RCC 7860 (cell line): ENCODE measurements around the gene DIRAS2.

Experiments
- DNase-seq: peaks from one replicate; pipeline ENCODE4 v3.0.0-alpha.2; 2015; ENCODE audit warnings: low spot score
- FAIRE-seq: peaks from 2 replicates; lab custom pipeline; 2012; peaks lifted over from hg19 to GRCh38; lab: Jason Lieb, UNC

DIRAS2 gene

GRCh38 chr9:90613502-90613901 is 29.1 kb downstream of the DIRAS2 start:
- no peak for FAIRE-seq
- DNase-seq, result no peak

GRCh38 chr9:90612957-90613356 is 29.7 kb downstream of the DIRAS2 start:
- FAIRE-seq, result no peak
- DNase-seq, result no peak

GRCh38 chr9:90611568-90611967 is 31.1 kb downstream of the DIRAS2 start:
- DNase-seq (no peak), FAIRE-seq (no peak)

GRCh38 chr9:90611121-90611520 is 31.5 kb downstream of the DIRAS2 start:
- no peak for DNase-seq
- no peak for FAIRE-seq

- DNase-seq (peak; percentile 45), FAIRE-seq (peak; percentile 88)
These were observed 34.7 kb downstream of the DIRAS2 start for GRCh38 chr9:90607701-90608516.

- no peak for FAIRE-seq
- DNase-seq, result no peak
These were observed 42.6 kb downstream of the DIRAS2 start for GRCh38 chr9:90600029-90600428.

- DNase-seq (no peak), FAIRE-seq (no peak)
These were observed 44.4 kb downstream of the DIRAS2 start for GRCh38 chr9:90598191-90598590.

- DNase-seq (no peak), FAIRE-seq (no peak)
These were observed 49.0 kb downstream of the DIRAS2 start for GRCh38 chr9:90593646-90594045.

GRCh38 chr9:90580576-90580975 is 62.0 kb downstream of the DIRAS2 start:
- FAIRE-seq, result no peak
- DNase-seq, result no peak

GRCh38 chr9:90579181-90579580 is 63.4 kb downstream of the DIRAS2 start:
- DNase-seq, result no peak
- no peak for FAIRE-seq

- DNase-seq (no peak), FAIRE-seq (no peak)
These were observed 64.4 kb downstream of the DIRAS2 start for GRCh38 chr9:90578126-90578815.

GRCh38 chr9:90569511-90569910 is 73.1 kb downstream of the DIRAS2 start:
- no peak for DNase-seq
- FAIRE-seq, result no peak

- no peak for DNase-seq
- no peak for FAIRE-seq
These were observed 74.0 kb downstream of the DIRAS2 start for GRCh38 chr9:90568667-90569066.

- no peak for FAIRE-seq
- no peak for DNase-seq
These were observed 80.4 kb downstream of the DIRAS2 start for GRCh38 chr9:90562229-90562628.
